Uterus (tissue), 4 donors: ENCODE measurements around the gene ZFAND3. TPM values are rescaled to one million over a fixed set of nuclear protein-coding genes. Genes with fewer than 3 reads are reported as not detected.

ENCODE experiments used
- DNase-seq, 2 donors: peaks; one replicate each; pipeline ENCODE4 v3.0.0-alpha.2; 2019 to 2020
- H3K27ac ChIP-seq, 2 donors: fragments of 200-600 bp; sonication (generic); 1 replicate in 1 of 2; 2 replicates in 1 of 2; pipeline ENCODE4 v1.5.1; 2016 to 2018
- H3K27me3 ChIP-seq, 2 donors: fragments of 200-600 bp; sonication (generic); one replicate each; pipeline ENCODE4 v1.5.1; 2018 to 2019; ENCODE audit warnings: control low read depth in 1 of 2
- H3K36me3 ChIP-seq, 2 donors: fragments of 200-600 bp; sonication (generic); one replicate each; pipeline ENCODE4 v1.5.1; 2019; ENCODE audit warnings: control low read depth in 1 of 2
- H3K4me1 ChIP-seq, 2 donors: fragments of 200-600 bp; sonication (generic); one replicate each; pipeline ENCODE4 v1.5.1; 2018 to 2019; ENCODE audit warnings: control low read depth in 1 of 2
- H3K4me3 ChIP-seq, 2 donors: fragments of 200-600 bp; sonication (generic); 1 replicate in 1 of 2; 2 replicates in 1 of 2; pipeline ENCODE4 v1.5.1; 2018 to 2019; ENCODE audit warnings: mild to moderate bottlenecking in 1 of 2
- H3K9me3 ChIP-seq, 2 donors: fragments of 200-600 bp; sonication (generic); one replicate each; pipeline ENCODE4 v1.5.1; 2019; ENCODE audit warnings: control low read depth in 1 of 2
- POLR2A ChIP-seq, 2 donors: fragments of 450-650 bp; IDR thresholded peaks; one replicate each; pipeline ENCODE4 v1.6.1; 2016; ENCODE audit warnings: antibody characterized with exemption in 2 of 2, mild to moderate bottlenecking in 1 of 2, moderate library complexity in 1 of 2
- intact Hi-C: fragments of 100-400 bp; cut with DNase I; formaldehyde crosslinking; loops from one replicate; pipeline ENCODE4 v1.15.1; 2023; ENCODE audit warnings: low total_unique reads
- total RNA-seq, 4 donors: library from RNA; depleted of rRNA in 3 of 4; stranded (reverse); fragments of >200 nt in 3 of 4; gene quantifications; one replicate each; pipeline versions ENCODE4 v1.1.0 to v1.2.4, GENCODE V29; 2014 to 2023
- TF ChIP-seq, protein P1 (sequence below), 4 experiments: fragments of 200-600 bp in 2 of 4; fragments of 450-650 bp in 2 of 4; sonication (generic) in 2 of 4; IDR thresholded peaks; one replicate each; pipeline ENCODE4 v1.5.1; 2016 to 2019; ENCODE audit warnings: antibody characterized with exemption in 4 of 4, mild to moderate bottlenecking in 2 of 4, moderate library complexity in 1 of 4
- donor health status: DM: yes; HTN: yes; CAD: no.

ZFAND3 gene
- total RNA-seq, 4 donors from 2014 or later: 5.0 to 81.9 (median 54.6) TPM

DNA sequence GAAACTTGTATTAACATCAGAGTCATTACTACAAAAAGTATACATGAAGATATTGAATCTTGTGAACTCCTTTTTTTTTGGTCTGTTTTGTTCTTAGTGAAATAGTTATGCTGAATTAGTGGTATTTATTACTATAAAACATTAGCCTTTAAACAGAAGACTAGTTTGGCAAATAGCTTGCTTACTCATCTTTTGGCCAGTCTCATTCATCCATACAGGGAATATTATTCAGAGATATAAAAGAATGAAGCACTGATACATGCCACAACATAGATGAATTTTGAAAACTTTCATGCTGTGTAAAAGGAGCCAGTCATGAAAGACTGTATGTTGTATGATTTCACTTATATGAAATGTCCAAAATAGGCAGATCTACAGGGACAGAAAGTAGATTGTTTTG, 205.9 kb downstream of the ZFAND3 start:
- DNase-seq: no peak
- intact Hi-C loops: no loop called here
- no peak for TF ChIP-seq POLR2A (IDR thresholded peaks at IDR 0.05)
- TF ChIP-seq, protein P1, sequence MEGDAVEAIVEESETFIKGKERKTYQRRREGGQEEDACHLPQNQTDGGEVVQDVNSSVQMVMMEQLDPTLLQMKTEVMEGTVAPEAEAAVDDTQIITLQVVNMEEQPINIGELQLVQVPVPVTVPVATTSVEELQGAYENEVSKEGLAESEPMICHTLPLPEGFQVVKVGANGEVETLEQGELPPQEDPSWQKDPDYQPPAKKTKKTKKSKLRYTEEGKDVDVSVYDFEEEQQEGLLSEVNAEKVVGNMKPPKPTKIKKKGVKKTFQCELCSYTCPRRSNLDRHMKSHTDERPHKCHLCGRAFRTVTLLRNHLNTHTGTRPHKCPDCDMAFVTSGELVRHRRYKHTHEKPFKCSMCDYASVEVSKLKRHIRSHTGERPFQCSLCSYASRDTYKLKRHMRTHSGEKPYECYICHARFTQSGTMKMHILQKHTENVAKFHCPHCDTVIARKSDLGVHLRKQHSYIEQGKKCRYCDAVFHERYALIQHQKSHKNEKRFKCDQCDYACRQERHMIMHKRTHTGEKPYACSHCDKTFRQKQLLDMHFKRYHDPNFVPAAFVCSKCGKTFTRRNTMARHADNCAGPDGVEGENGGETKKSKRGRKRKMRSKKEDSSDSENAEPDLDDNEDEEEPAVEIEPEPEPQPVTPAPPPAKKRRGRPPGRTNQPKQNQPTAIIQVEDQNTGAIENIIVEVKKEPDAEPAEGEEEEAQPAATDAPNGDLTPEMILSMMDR (IDR thresholded peaks at IDR 0.05): no peak
- no peaks in the 10 kb centered on the region for H3K36me3 ChIP-seq
- no peaks in the 10 kb centered on the region for H3K4me1 ChIP-seq
- no peak overlapping the region for H3K4me3 ChIP-seq
- H3K27ac ChIP-seq: no peak overlapping the region
- no peaks in the 10 kb centered on the region for H3K27me3 ChIP-seq
- H3K9me3 ChIP-seq: no peaks in the 10 kb centered on the region

DNA sequence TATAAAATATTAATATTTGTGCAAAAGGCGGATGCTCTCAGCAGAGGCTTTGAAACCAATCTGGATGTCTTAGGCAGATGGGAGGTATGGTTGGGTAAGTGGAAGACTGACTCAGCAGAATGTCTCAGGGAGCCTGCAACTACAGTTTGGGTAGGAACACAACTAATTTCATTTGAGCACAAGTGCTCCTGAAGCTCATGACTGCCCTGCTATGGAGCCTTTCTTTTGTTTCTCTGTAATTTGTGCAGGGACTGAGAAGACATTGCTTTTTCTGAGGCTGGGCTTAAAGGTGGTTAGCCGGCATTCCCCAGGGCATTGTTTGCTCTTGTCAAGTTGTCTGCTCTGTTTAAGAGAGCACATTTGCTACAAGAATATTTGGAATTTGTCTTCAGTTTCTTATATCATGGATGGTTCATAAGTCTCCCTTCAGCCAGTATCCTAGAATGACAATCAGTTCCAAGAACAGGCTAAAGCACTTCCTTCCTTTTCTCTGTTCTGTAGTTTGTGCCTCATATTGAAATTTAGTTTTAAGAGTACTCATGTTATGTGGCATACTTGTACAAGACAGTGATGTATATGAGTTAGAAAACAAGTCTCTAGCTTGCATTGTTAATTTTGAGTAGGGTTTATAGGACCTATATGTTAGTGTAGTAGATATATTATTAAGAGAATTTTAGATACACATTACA, 208.3 kb downstream of the ZFAND3 start:
- DNase-seq: no peak
- Histone ChIP-seq H3K9me3 (no peaks in the 10 kb centered on the region), H3K36me3 (no peaks in the 10 kb centered on the region), H3K27me3 (no peaks in the 10 kb centered on the region), H3K4me1 (no peaks in the 10 kb centered on the region), H3K4me3 (no peak overlapping the region), H3K27ac (no peak overlapping the region)
- TF ChIP-seq, protein P1 (IDR thresholded peaks at IDR 0.05): no peak
- no peak for TF ChIP-seq POLR2A (IDR thresholded peaks at IDR 0.05)
- intact Hi-C loops: no loop called here

DNA sequence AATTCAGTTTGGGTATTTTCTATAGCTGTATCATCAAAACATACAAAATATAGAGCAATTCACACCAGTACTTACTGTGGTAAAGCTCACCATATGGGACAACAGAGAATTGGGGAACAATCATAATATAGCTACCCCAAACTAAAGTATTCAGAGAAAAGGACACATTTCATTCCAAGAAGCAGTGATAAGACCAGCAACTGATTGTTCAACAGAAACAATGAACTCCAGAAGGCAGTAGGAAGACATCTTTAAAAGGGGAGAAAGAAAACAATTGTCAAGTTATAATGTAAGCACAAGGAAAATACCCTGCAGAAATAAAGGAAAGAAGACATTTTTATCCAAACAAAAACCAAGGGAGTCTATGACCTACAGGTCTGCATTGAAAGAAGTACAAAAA, 210.9 kb downstream of the ZFAND3 start:
- intact Hi-C loops: no loop called here
- no peak overlapping the region for H3K4me3 ChIP-seq
- no peaks in the 10 kb centered on the region for H3K4me1 ChIP-seq
- no peaks in the 10 kb centered on the region for H3K9me3 ChIP-seq
- H3K36me3 ChIP-seq: no peaks in the 10 kb centered on the region
- H3K27ac ChIP-seq: no peak overlapping the region
- DNase-seq: no peak
- no peaks in the 10 kb centered on the region for H3K27me3 ChIP-seq
- no peak for TF ChIP-seq POLR2A (IDR thresholded peaks at IDR 0.05)
- TF ChIP-seq, protein P1 (IDR thresholded peaks at IDR 0.05): no peak

DNA sequence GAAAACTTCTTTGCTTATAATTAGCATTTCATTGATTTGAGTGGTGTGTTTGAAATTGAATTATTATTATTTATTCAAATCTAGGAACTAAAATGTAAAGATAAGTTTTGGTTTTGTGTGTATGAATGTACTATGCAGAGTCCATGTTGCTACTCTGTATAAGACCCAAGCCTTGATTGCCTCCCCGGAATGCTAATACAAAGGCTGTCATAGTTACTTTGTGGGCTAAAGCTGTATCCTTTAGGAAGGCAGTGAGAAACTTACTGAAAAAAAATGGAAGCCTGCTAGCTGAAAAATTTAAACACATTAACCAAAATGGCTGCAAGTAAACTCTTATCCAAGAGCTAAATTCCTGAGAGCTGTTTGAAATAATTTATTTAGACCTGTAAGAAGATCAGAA, 213.3 kb downstream of the ZFAND3 start:
- H3K27me3 ChIP-seq: no peaks in the 10 kb centered on the region
- no peaks in the 10 kb centered on the region for H3K4me1 ChIP-seq
- H3K4me3 ChIP-seq: no peak overlapping the region
- no peaks in the 10 kb centered on the region for H3K9me3 ChIP-seq
- no peaks in the 10 kb centered on the region for H3K36me3 ChIP-seq
- intact Hi-C loops: no loop called here
- no peak for DNase-seq
- TF ChIP-seq POLR2A (IDR thresholded peaks at IDR 0.05): no peak
- TF ChIP-seq, protein P1 (IDR thresholded peaks at IDR 0.05): no peak
- no peak overlapping the region for H3K27ac ChIP-seq

DNA sequence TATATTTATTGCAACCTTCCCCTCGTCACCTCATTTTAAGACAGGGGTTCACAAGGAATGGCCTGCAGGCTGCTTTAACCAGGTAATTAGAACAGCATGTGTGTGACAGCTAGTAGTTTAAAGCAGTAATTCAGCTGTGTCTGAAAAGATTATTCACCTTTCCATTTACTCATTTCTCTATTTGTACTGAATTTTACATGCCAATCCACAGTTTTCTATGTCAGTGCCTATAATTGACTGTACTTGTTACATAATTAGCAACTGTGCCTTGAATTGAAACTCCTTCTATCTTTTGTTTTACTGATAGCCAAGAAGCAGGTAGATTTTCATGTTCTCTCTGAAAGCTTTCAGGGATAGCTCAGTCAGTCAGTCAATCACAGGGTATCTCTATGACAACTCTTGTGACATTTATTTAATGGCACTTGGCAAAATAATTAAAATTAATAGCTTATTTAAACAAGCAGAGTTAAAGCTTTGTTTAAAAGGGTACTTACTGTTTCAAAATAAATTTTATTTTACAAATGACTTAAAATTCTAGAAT, 214.0 kb downstream of the ZFAND3 start:
- no peaks in the 10 kb centered on the region for H3K4me1 ChIP-seq
- intact Hi-C loops: no loop called here

More for the DNA sequence above, 214.0 kb downstream of the ZFAND3 start:
- no peak overlapping the region for H3K27ac ChIP-seq
- TF ChIP-seq, protein P1 (IDR thresholded peaks at IDR 0.05): no peak
- TF ChIP-seq POLR2A (IDR thresholded peaks at IDR 0.05): no peak
- H3K27me3 ChIP-seq: no peaks in the 10 kb centered on the region
- H3K9me3 ChIP-seq: no peaks in the 10 kb centered on the region
- no peak overlapping the region for H3K4me3 ChIP-seq
- H3K36me3 ChIP-seq: no peaks in the 10 kb centered on the region
- DNase-seq: no peak
